Measurements from ENCODE around the gene ITPK1.

GRCh38 chr14:93099196-93099595, 16.5 kb downstream of the ITPK1 start:
- TF ChIP-seq, protein P1, sequence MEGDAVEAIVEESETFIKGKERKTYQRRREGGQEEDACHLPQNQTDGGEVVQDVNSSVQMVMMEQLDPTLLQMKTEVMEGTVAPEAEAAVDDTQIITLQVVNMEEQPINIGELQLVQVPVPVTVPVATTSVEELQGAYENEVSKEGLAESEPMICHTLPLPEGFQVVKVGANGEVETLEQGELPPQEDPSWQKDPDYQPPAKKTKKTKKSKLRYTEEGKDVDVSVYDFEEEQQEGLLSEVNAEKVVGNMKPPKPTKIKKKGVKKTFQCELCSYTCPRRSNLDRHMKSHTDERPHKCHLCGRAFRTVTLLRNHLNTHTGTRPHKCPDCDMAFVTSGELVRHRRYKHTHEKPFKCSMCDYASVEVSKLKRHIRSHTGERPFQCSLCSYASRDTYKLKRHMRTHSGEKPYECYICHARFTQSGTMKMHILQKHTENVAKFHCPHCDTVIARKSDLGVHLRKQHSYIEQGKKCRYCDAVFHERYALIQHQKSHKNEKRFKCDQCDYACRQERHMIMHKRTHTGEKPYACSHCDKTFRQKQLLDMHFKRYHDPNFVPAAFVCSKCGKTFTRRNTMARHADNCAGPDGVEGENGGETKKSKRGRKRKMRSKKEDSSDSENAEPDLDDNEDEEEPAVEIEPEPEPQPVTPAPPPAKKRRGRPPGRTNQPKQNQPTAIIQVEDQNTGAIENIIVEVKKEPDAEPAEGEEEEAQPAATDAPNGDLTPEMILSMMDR (IDR thresholded peaks at IDR 0.05; ENCODE audit: borderline replicate concordance, extremely low read depth, low read length, poor library complexity, severe bottlenecking) = no peak
- TF ChIP-seq EZH2 (IDR thresholded peaks at IDR 0.05; ENCODE audit: borderline replicate concordance, low read depth, low read length, severe bottlenecking) = no peak

Data from DND-41 (cell line).